HepG2 (cell line): ENCODE data around the gene MED13. TPM values are rescaled to one million over a fixed set of nuclear protein-coding genes. Genes with fewer than 3 reads are reported as not detected.

Experiments
- ATAC-seq: fragments of 200-7000 bp; cut with Tn5 transposase; 3 replicates; pipeline ENCODE4 v1.9.1; 2020; ENCODE audit warnings: mild to moderate bottlenecking, moderate library complexity
- BruUV-seq: library from RNA; stranded (reverse); fragments of 400-500 nt; replicated peaks from 2 replicates; lab custom pipeline; 2021; lab: Mats Ljungman, UMichigan
- CTCF ChIA-PET: fragments of 300-600 bp; formaldehyde crosslinking; extraction: SDS; loops from one replicate; lab custom pipeline; 2021; ENCODE audit warnings: low total read pairs, inconsistent platforms, low intra/inter-chr PET ratio; lab: Yijun Ruan, JAX
- POLR2A ChIA-PET: fragments of 350-600 bp; sonication (Branson Sonifier 250); formaldehyde crosslinking; loops from one replicate; lab custom pipeline; 2020; ENCODE audit warnings: antibody characterized with exemption, inconsistent platforms; lab: Yijun Ruan, JAX
- DNase-seq: peaks from one replicate; pipeline ENCODE4 v3.0.0-alpha.2; 2015; ENCODE audit warnings: low spot score
- FAIRE-seq: peaks from 3 replicates; lab custom pipeline; 2011; peaks lifted over from hg19 to GRCh38; lab: Jason Lieb, UNC
- H2AFZ ChIP-seq: one replicate; pipeline ENCODE4 v1.6.1; 2011; ENCODE audit warnings: low read length, inconsistent platforms
- H3K27ac ChIP-seq: fragments of 300-600 bp; 3 replicates; pipeline ENCODE4 v1.8.0; 2011; ENCODE audit warnings: mixed run types, mild to moderate bottlenecking, mixed read lengths, low read length, inconsistent platforms; ENCODE audit not compliant: insufficient read depth; ENCODE audit errors: extremely low read length
- H3K27me3 ChIP-seq, 2 experiments: fragments of 200-600 bp in 1 of 2; 2 replicates in 1 of 2; 3 replicates in 1 of 2; pipeline versions ENCODE4 v1.6.0 to v1.8.0; 2011; ENCODE audit warnings: low read length in 2 of 2, mild to moderate bottlenecking in 2 of 2, moderate library complexity in 2 of 2, inconsistent platforms in 1 of 2; ENCODE audit not compliant: insufficient read depth in 2 of 2, control insufficient read depth in 1 of 2
- H3K36me3 ChIP-seq, 2 experiments: fragments of 200-600 bp in 1 of 2; replicated peaks in 1 of 2; 2 replicates in 1 of 2; 3 replicates in 1 of 2; pipeline versions ENCODE4 v1.5.1 to v1.8.0; 2011; ENCODE audit warnings: low read length in 2 of 2, inconsistent platforms in 1 of 2; ENCODE audit not compliant: insufficient read depth in 2 of 2, control insufficient read depth in 1 of 2
- H3K4me1 ChIP-seq: 2 replicates; pipeline ENCODE4 v1.5.1; 2012; ENCODE audit warnings: low read length, inconsistent platforms; ENCODE audit not compliant: insufficient read depth
- H3K4me2 ChIP-seq: 2 replicates; pipeline ENCODE4 v1.6.0; 2011; ENCODE audit warnings: low read depth, low read length, inconsistent platforms
- H3K4me3 ChIP-seq, 3 experiments: fragments of 200-600 bp in 1 of 3; sonication (generic), shearing (Covaris generic) in 1 of 3; replicated peaks in 1 of 3; 2 replicates each; pipeline ENCODE4 v1.5.1; 2011 to 2016; ENCODE audit warnings: low read length in 3 of 3, inconsistent platforms in 2 of 3, low read depth in 2 of 3, mild to moderate bottlenecking in 2 of 3, control low read depth in 1 of 3, mixed read lengths in 1 of 3; ENCODE audit not compliant: insufficient read depth in 1 of 3
- H3K79me2 ChIP-seq: one replicate; pipeline ENCODE4 v1.6.1; 2011; ENCODE audit warnings: low read length, inconsistent platforms; ENCODE audit not compliant: insufficient read depth
- H3K9ac ChIP-seq: 2 replicates; pipeline ENCODE4 v1.6.0; 2011; ENCODE audit warnings: mild to moderate bottlenecking, low read depth, low read length, inconsistent platforms; ENCODE audit not compliant: insufficient read depth
- H3K9me3 ChIP-seq: 2 replicates; pipeline ENCODE4 v1.5.1; 2012; ENCODE audit warnings: mild to moderate bottlenecking, low read length
- H4K20me1 ChIP-seq: 2 replicates; pipeline ENCODE4 v1.6.0; 2011; ENCODE audit warnings: inconsistent platforms, mild to moderate bottlenecking, low read length, moderate library complexity; ENCODE audit not compliant: insufficient read depth
- ATF3 ChIP-seq: sonication (generic); formaldehyde crosslinking; IDR thresholded peaks from 2 replicates; pipeline ENCODE4 v1.4.0; 2020; ENCODE audit warnings: missing genetic modification reagents
- KLF11 ChIP-seq: IDR thresholded peaks from 2 replicates; pipeline ENCODE4 v1.6.1; 2016; ENCODE audit warnings: missing compliant biosample characterization
- THAP11 ChIP-seq: IDR thresholded peaks from 2 replicates; pipeline ENCODE4 v1.6.1; 2016; ENCODE audit warnings: missing biosample characterization, missing genetic modification reagents
- ZNF138 ChIP-seq: sonication (generic); formaldehyde crosslinking; IDR thresholded peaks from 2 replicates; pipeline ENCODE4 v1.5.0; 2020; ENCODE audit warnings: mild to moderate bottlenecking, low read depth, missing genetic modification reagents
- ZNF24 ChIP-seq: fragments of 450-650 bp; IDR thresholded peaks from 2 replicates; pipeline ENCODE4 v1.6.1; 2017; ENCODE audit warnings: antibody characterized with exemption, mild to moderate bottlenecking
- ZNF878 ChIP-seq: sonication (generic); formaldehyde crosslinking; IDR thresholded peaks from 2 replicates; pipeline ENCODE4 v1.8.1; 2023; ENCODE audit warnings: mild to moderate bottlenecking, missing genetic modification reagents, moderate library complexity
- WGBS: methylation state at CpG from one replicate; pipeline ENCODE4 v1.1.6; 2017; ENCODE audit warnings: low lambda C conversion rate; 5-methylcytosine and 5-hydroxymethylcytosine counted together
- in situ Hi-C: cut with HindIII; loops from 2 replicates; pipeline ENCODE4 v1.10.0; 2017; ENCODE audit warnings: low pct_unique_long_range_greater_than_20kb; ENCODE audit not compliant: extremely low pct_ligation_motif_present
- intact Hi-C: fragments of 100-400 bp; cut with micrococcal nuclease; formaldehyde crosslinking; loops from one replicate; pipeline ENCODE4 v1.10.0; 2022; ENCODE audit not compliant: unreplicated experiment
- polyA plus RNA-seq, 8 experiments: library from polyadenylated mRNA; depleted of rRNA in 3 of 8; stranded (reverse) in 7 of 8; unstranded in 1 of 8; fragments of >200 nt; fragmentation: Illumina TruSeq in 4 of 8; extraction: Trizol in 4 of 8; gene quantifications; 2 replicates each; pipeline versions ENCODE4 v1.2.1 to v1.2.3, GENCODE V29; 2011 to 2016; ENCODE audit warnings: low read depth in 4 of 8, missing spikeins in 1 of 8, mixed read lengths in 1 of 8; ENCODE audit not compliant: insufficient read depth in 1 of 8
- total RNA-seq, 5 experiments: library from RNA; depleted of rRNA; stranded (reverse); fragments of >200 nt; fragmentation: Illumina TruSeq; extraction: Trizol; gene quantifications; 2 replicates each; pipeline ENCODE4 v1.2.3, GENCODE V29; 2016; ENCODE audit warnings: low read depth in 1 of 5
- TF ChIP-seq, protein P1 (sequence below): sonication (generic); formaldehyde crosslinking; IDR thresholded peaks from 2 replicates; pipeline ENCODE4 v1.4.0; 2020; ENCODE audit warnings: mild to moderate bottlenecking, missing genetic modification reagents

Gene MED13
- total and polyA plus RNA-seq, 2 of the 13 experiments (the other 11 are each of a cell fraction or from before 2014, with no cell fraction given) = 27.4 to 69.1 TPM

GRCh38 chr17:61903251-61903650 lies 161.8 kb downstream of the MED13 start:
- H2AFZ ChIP-seq = no peak overlapping the region
- H3K4me3 ChIP-seq = no peak overlapping the region
- no peaks in the 10 kb centered on the region for H3K9me3 ChIP-seq
- CTCF ChIA-PET = no interaction called here
- no peak overlapping the region for H3K9ac ChIP-seq
- WGBS = 97% methylated on average over 3 of the region's 3 CpGs
- POLR2A ChIA-PET = interaction anchor here (1.1 kb wide), 2 partner anchors 24 to 40 kb away, joined by 3 to 4 read pairs; partner anchors contain the start of gene BRIP1
- no peaks in the 10 kb centered on the region for H3K27me3 ChIP-seq
- in situ Hi-C loops (no loop called here), intact Hi-C loops (no loop called here)
- H3K4me2 ChIP-seq = no peak overlapping the region
- FAIRE-seq (no peak), ATAC-seq (no peak), DNase-seq (no peak)
- no peaks in the 10 kb centered on the region for H3K79me2 ChIP-seq
- no peaks in the 10 kb centered on the region for H3K4me1 ChIP-seq
- no TSS peak for BruUV-seq
- no peak overlapping the region for H3K27ac ChIP-seq
- no peaks in the 10 kb centered on the region for H4K20me1 ChIP-seq
- TF ChIP-seq ZNF138 = no peak
- peaks cover 30 to 73% of the 10 kb centered on the region in 2 experiments for H3K36me3 ChIP-seq

DNA sequence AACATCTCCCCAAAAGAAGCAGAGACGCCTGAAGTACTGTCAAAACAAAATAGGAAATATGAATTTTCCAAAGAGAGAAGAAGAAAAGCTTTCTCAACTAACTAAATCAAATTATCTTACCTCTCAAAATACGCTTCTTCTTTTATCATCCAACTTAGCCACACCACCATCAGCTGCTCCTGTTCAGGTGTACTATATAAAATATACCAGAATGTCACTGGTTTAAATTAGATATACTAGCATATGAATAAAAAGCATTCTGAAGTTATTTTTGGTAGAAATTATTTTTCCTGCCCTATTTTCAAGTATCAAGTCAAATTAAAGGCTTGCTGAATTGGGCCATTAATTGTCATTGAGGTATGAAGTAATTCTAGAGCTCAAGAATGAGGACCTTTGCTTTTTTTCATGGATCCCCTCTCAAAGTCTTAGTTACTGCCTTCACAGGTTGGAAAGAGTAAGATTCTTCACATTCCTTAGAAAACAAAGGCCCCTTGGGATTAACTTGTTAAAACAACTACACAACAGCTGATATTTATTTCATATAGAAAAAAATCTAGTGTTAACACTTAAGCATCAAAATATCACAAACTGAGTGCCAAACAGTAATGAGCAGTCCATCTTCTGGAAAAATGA lies 167.4 kb downstream of the MED13 start:
- in situ Hi-C loops = no loop called here
- DNase-seq = no peak
- no peak for TF ChIP-seq KLF11 (CRISPR knock-in tag)
- no peak for TF ChIP-seq ZNF24
- TF ChIP-seq, protein P1, sequence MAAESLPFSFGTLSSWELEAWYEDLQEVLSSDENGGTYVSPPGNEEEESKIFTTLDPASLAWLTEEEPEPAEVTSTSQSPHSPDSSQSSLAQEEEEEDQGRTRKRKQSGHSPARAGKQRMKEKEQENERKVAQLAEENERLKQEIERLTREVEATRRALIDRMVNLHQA (CRISPR knock-in tag) = no peak
- no peak for TF ChIP-seq ZNF878 (CRISPR knock-in tag)
- no peak for TF ChIP-seq ATF3 (CRISPR knock-in tag)
- no peak for TF ChIP-seq THAP11 (CRISPR knock-in tag)
- no peak overlapping the region for H2AFZ ChIP-seq
- no TSS peak for BruUV-seq
- intact Hi-C loops = loop anchor here (1.0 kb wide), 1 partner anchor 43 kb away; no protein-coding TSS in a partner anchor
- H3K27me3 ChIP-seq = no peaks in the 10 kb centered on the region
- no peaks in the 10 kb centered on the region for H3K4me1 ChIP-seq
- no peaks in the 10 kb centered on the region for H3K9me3 ChIP-seq
- no peak overlapping the region for H3K27ac ChIP-seq
- WGBS = 97% methylated on average over 2 of the region's 2 CpGs
- no peak overlapping the region for H3K4me2 ChIP-seq
- no peak for FAIRE-seq
- peaks cover 15 to 66% of the 10 kb centered on the region in 2 experiments for H3K36me3 ChIP-seq
- no peak overlapping the region for H3K4me3 ChIP-seq
- no peak for ATAC-seq
- no peak overlapping the region for H3K9ac ChIP-seq
- no peaks in the 10 kb centered on the region for H3K79me2 ChIP-seq
- no peaks in the 10 kb centered on the region for H4K20me1 ChIP-seq
- POLR2A ChIA-PET = interaction anchor here (0.8 kb wide), 1 partner anchor 34 kb away, joined by 3 read pairs; the partner anchor contains the start of gene BRIP1
- CTCF ChIA-PET = no interaction called here
